HG02885 (cell line): ENCODE measurements around the gene POTEI.
"Not testable (repeated sequence)": the region's sequence is repeated elsewhere in the genome, so short reads cannot be mapped to it uniquely, and the experiment has no call there.

Experiments used
- ATAC-seq: cut with Tn5 transposase; IDR thresholded peaks from one replicate; pipeline ENCODE4 v1.9.1; 2021; ENCODE audit warnings: mild to moderate bottlenecking; ENCODE audit not compliant: unreplicated experiment, poor library complexity

POTEI gene

DNA sequence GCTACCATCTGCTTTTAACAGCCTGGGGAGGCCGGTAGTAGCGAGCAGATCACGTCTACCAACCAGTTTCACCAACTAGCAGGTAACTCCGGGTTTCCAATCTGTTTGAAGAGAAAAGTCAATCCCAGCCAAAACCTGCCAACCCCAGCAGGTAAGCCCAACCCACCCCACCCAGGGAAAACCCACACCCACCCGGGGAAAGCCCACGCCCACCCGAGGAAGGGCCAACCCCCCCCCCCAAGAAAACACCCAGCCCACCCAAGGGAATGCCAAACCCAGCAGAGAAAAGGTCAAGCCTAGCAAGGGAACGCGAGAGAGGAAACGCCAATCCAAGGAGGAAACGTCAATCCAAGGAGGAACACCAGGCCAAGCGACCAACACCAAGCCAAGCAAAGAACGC, at the start of gene POTEI:
TSS of gene POTEI (minus strand) at position 101 of the 400 bp plus-strand sequence. CDS start at position 8, 93 bp downstream.
- ATAC-seq = not testable (repeated sequence)

- not testable (repeated sequence) for ATAC-seq
These were observed 47.3 kb upstream of the POTEI start for GRCh38 chr2:130556441-130556840.

- not testable (repeated sequence) for ATAC-seq
These were observed 45.0 kb upstream of the POTEI start for GRCh38 chr2:130554178-130554577.

GRCh38 chr2:130549475-130549874, 40.3 kb upstream of the POTEI start:
- ATAC-seq = not testable (repeated sequence)

DNA sequence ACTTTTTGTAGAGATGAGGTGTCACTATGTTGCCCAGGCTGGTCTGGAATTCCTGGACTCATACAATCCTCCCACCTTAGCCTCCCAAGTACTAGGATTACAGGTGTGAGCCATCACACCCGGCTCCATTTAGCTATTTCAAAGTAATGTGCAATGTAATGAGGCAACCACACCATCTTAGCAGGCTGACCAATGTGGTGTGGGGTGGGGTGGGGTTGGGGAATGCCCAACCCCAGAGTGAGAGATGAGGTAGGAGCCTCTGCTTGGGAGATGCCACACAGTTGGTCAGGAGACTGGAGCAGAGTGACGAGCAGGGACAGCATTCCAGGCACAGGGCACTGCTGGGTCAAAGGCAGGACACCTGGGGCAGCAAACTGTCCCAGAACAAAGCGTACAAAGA, 39.3 kb upstream of the POTEI start:
- not testable (repeated sequence) for ATAC-seq

DNA sequence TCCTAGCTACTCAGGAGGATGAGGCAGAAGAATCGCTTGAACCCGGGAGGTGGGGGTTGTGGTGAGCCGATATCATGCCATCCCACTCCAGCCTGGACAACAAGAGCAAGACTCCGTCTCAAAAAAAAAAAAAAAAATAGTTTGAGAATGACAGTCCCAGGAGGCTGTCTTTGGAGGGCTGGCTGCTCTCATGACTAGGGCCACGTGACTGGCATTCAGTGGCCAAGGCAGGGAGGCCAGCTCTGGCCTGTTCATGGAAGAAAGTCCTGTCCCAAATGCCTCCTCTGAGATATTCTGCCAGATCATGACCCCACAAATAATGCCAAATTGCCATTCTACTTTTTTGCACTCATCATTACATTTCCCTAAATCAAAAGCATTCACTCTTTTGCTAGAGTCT, 35.9 kb upstream of the POTEI start:
- ATAC-seq = not testable (repeated sequence)

DNA sequence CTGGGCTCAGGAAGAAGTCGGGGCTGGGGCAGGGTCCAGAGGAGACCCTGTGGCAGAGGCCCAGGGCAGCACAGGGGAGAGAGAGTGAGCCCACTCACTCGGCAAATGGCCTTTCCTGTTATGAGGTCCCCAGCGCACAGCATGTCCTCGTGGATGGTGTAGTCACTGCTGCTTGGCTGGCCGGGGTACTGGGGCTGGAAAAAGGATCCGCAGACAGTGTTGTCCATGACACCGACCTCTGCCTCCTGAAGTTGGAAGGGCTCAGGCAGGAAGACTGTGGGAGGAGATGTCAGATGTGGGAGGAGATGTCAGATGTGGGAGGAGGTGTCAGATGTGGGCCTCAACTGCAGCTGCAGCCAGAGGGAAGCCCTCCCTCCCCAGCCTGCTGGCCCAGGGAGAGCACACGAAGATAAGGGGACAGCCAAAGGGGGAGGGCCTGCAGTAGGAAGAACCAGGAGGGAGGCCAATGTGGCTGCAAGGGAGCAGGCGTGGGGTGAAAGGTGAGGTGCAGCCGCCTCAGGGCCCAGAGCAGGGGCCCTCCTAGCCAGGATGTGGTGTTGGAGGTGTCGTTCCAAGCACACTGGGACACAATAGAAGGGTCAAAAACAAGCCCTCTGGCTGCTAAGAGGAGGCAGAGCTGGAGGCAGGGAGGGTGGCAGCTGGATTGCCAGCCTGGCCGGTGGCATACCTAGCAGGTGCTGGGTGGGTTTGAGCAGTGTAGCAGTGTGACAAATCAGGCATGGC, 34.8 kb upstream of the POTEI start:
- not testable (repeated sequence) for ATAC-seq

DNA sequence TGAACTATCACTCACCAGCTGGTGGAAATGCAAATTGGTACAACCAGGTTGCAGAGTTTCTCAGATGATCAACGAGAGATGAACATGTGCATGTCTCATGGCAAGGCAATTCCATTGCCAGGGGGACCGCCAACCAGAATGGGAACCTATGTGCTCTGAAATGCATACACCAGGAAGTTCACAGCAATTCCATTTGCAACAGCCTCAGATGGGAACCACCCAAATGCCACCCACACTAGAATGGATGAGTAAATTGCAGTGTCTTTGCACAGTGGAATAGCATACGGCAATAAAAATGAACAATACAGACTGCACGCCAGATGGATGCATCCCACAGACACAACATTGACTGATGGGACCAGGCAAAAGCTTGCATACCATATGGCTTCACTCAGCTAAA, 33.7 kb upstream of the POTEI start:
- not testable (repeated sequence) for ATAC-seq

GRCh38 chr2:130538271-130538670, 29.1 kb upstream of the POTEI start:
- ATAC-seq = not testable (repeated sequence)

DNA sequence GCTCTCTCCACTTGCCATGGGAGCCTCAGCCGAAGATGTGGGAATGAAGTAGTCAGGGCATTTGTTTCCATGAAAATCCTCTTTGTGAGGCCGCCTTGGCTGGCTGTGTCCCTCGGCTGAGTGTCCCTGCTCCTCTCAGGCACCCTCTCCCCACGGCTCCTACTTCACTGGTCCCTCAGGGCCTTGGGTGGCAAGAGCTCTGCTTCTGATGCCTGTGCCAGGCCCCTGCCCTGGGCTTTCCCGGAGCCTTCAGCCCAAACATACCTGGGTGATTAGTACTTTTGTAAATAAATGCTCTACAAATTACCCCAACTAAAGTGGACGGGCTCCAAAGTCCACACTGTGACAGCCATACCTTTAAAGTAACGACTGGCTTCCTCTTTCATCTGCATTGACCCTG, 27.5 kb upstream of the POTEI start:
- not testable (repeated sequence) for ATAC-seq

DNA sequence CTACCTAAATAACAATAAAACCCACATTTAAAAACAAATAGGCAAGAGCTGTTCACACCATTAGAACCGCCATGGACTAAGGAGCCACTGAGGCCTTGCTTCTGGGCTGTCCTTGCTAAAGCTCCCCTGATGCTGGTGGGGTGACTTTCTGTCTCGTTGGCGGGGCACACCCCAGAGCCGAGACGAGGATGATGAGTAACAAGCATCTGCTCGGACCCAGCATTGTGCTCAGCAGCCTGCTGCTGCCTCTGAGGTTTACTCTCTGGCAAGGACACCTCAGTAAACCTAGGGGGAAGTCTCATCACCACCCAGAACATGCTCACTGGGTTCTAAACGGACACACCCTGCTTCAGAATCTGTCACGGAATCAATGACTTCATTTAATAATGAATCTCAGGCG, 22.5 kb upstream of the POTEI start:
- peak; percentile 34 for ATAC-seq

GRCh38 chr2:130531225-130531624, 22.1 kb upstream of the POTEI start:
- ATAC-seq = peak; percentile 81

DNA sequence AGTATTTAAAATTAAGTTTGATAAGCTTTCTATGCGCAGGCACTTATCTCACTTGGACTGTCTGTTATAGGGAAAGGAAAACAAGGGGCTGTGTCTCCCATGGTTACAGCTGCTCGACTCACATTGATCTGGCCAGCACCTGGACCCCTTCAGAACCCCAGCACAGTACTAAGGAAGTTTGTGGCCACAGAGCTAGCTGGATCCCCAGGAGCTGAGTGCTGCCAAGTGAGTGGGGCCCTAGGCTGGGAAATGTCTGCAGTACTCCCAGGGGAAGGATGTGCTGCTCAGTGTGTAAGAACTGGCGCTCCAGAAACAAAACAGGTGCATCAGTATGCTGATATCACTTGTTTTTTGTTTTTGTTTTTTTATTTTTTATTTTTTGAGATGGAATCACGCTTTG, 21.1 kb upstream of the POTEI start:
- ATAC-seq = not testable (repeated sequence)

DNA sequence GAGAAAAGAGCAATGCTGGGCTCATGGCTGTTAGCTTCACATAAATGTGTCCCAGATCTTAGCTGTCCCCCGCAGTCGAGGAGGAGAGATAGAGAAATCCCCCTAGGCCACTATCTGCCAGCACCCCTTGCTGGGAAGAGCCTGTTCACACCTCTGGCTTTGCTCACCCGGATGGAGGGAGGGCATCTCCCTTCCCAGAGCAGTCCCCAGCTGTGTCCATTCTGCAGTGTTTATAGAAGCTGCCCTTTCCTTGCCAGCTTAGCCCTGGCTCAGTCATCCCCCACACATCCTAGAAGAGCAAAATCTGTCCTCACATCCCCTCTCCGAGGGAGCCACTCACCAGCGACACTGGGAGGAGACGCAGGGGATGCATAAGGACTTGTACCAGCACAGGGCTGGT, 20.4 kb upstream of the POTEI start:
- not testable (repeated sequence) for ATAC-seq

DNA sequence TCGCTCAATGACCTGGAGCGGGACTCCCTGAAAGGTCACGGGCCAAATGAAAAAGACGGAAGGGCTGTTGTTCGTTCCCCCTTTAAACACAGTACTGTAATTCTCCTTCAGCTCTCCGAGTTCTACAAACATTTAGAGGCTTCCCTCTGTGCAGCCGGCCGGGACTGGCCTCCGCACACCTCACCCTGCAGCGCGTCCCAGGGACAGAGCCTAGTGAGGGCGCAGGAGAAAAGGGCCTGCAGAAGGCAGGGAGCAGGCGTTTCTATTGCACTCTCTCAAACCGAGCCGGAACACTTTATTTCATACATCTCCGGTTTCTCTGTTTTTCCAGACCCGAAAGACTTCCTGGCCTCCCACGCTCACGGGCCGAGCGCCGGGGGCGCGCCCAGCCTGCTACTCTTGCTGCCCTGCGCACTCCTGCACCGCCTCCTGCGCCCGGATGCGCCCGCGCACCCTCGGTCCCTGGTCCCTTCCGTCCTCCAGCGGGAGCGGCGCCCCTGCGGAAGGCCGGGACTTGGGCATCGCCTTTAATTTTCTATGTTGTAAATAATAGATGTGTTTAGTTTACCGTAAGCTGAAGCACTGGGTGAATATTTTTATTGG, 18.3 kb upstream of the POTEI start:
- not testable (repeated sequence) for ATAC-seq

DNA sequence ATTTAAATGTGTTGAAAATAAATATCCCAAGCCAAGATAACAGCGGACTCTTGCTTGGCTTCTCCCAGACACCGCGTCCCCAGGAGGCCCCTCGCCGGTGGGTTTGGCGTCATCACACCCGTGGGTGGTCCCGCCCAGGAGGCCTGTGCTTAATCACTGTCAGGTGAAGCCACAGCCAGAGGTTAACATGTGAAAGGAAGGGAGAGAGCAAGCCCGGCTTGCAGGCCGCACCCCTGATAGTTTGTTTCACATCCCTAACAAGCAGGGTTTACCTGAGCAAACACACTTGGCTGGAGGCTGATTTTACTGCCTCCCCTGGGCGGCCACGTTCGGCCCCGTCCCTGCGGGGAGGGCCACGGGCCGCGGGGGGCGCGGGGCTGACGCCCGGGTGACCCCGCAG, 13.3 kb upstream of the POTEI start:
- not testable (repeated sequence) for ATAC-seq

DNA sequence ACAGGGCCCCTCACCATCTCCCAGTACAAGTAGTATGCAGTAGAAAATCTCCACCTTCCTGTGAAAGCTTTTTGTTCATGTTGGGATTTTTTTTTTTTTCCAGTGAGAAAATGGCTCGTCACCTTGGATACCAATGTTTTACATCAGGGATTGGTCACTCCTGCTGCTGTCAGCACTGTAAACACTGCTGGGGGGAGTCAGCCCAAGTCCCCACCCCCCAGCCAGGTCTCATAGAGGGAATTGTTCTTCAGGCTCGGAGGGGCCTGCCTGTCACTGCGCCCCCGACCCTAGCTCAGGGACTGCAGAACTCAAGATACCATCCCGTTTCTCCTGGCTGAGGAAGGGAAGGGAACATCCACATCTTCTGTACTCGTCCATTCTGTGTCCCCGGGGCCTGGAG, 11.9 kb upstream of the POTEI start, which contains the start of gene CFC1B:
TSS of gene CFC1B (plus strand) at position 231 of the 400 bp plus-strand sequence. CDS start 263 bp downstream, outside the sequence.
- not testable (repeated sequence) for ATAC-seq

- ATAC-seq = not testable (repeated sequence)
These were observed 9.5 kb upstream of the POTEI start for GRCh38 chr2:130518516-130519106.

DNA sequence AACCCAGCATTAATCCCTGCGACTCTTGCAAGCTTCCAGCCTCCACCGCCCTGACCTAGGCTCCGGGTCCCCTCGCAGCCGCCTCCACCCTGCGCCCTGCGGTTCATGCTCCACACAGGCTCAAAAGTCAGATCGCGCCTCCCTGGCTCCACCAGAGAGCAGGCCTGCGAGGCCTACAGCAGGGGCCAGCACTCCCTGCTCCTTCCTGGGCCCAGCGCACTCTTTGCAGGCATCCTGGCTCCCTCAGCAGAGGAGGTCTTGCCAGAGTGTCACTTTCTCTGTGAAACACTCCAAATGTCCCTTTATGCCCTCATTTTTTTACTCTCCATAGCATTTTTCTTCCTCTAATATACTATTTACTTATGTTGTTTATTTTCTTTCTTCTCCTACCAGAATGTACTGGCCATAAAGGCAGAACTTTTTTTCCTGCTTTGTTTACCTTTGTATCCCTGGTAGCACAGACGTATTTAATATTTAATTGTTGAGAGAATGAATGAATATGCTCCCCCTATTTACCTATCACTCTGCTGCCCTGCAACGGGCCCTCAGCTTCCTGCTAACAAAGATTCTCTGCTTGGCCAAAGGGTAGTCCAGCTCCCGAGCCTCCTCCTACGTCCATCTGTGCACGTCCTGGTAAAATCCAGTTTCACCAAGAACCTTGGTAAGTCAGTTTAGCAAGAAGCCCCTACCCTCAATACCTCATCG, 2.8 kb upstream of the POTEI start:
- not testable (repeated sequence) for ATAC-seq
